Endodermal cell (in vitro differentiated cells): ENCODE measurements around the gene MAPK1IP1L. TPM values are rescaled to one million over a fixed set of nuclear protein-coding genes. Genes with fewer than 3 reads are reported as not detected.

Experiments
- DNase-seq: peaks from one replicate; pipeline ENCODE4 v3.0.0-alpha.2; 2017
- H3K27ac ChIP-seq: 2 replicates; pipeline ENCODE4 v1.5.1; 2013; ENCODE audit warnings: mild to moderate bottlenecking, low read depth, low read length, moderate library complexity
- H3K27me3 ChIP-seq: 2 replicates; pipeline ENCODE4 v1.6.1; 2013; ENCODE audit warnings: mild to moderate bottlenecking, low read length, moderate library complexity; ENCODE audit not compliant: insufficient read depth, control insufficient read depth, poor library complexity, severe bottlenecking
- H3K36me3 ChIP-seq: 2 replicates; pipeline ENCODE4 v1.7.0; 2013; ENCODE audit warnings: mild to moderate bottlenecking, low read length, moderate library complexity; ENCODE audit not compliant: control insufficient read depth, insufficient read depth
- H3K4me1 ChIP-seq: one replicate; pipeline ENCODE4 v1.7.0; 2013; ENCODE audit warnings: low read length; ENCODE audit not compliant: control insufficient read depth, insufficient read depth
- H3K4me3 ChIP-seq: 2 replicates; pipeline ENCODE4 v1.5.1; 2013; ENCODE audit warnings: mild to moderate bottlenecking, low read length, moderate library complexity
- H3K9ac ChIP-seq: 2 replicates; pipeline ENCODE4 v1.6.1; 2013; ENCODE audit warnings: mild to moderate bottlenecking, low read length, moderate library complexity; ENCODE audit not compliant: poor library complexity, severe bottlenecking; ENCODE audit errors: extremely low read depth
- H3K9me3 ChIP-seq: 2 replicates; pipeline ENCODE4 v1.6.1; 2013; ENCODE audit warnings: mild to moderate bottlenecking, low read length, moderate library complexity; ENCODE audit not compliant: control insufficient read depth
- H3K27ac Mint-ChIP-seq: 2 replicates; pipeline ENCODE4 v1.8.0; 2020; ENCODE audit warnings: mixed read lengths
- H3K27me3 Mint-ChIP-seq: 2 replicates; pipeline ENCODE4 v1.8.0; 2021; ENCODE audit warnings: mild to moderate bottlenecking, mixed read lengths; ENCODE audit not compliant: insufficient read depth
- H3K36me3 Mint-ChIP-seq: 2 replicates; pipeline ENCODE4 v1.8.0; 2020; ENCODE audit warnings: low read depth, mixed read lengths
- H3K4me1 Mint-ChIP-seq: 2 replicates; pipeline ENCODE4 v1.8.0; 2020; ENCODE audit warnings: mixed read lengths
- H3K4me3 Mint-ChIP-seq: 2 replicates; pipeline ENCODE4 v1.8.0; 2020; ENCODE audit warnings: mild to moderate bottlenecking, moderate library complexity, mixed read lengths
- H3K9me3 Mint-ChIP-seq: 2 replicates; pipeline ENCODE4 v1.8.0; 2020; ENCODE audit warnings: mild to moderate bottlenecking, mixed read lengths
- WGBS, 2 experiments: methylation state at CpG; one replicate each; pipeline versions ENCODE4 v1.1.5 to v1.1.7; 2013; ENCODE audit warnings: missing lambda C conversion rate in 2 of 2, mixed read lengths in 1 of 2; ENCODE audit not compliant: insufficient coverage in 1 of 2, insufficient read length in 1 of 2; 5-methylcytosine and 5-hydroxymethylcytosine counted together
- total RNA-seq, 2 donors: library from RNA; stranded (reverse); fragmentation: NEBNext Ultra II Directional in 1 of 2; extraction: Animal tissue kit (Norgen Biotek cat#: 25700) in 1 of 2; gene quantifications; 2 replicates in 1 of 2; 3 replicates in 1 of 2; pipeline ENCODE4 v1.2.1, GENCODE V29; 2021
- TF ChIP-seq, protein P1 (sequence below): fragments of 200-600 bp; sonication (generic); conservative IDR thresholded peaks from 2 replicates; pipeline ENCODE4 v1.5.0; 2021; ENCODE audit warnings: antibody characterized with exemption, mild to moderate bottlenecking

The MAPK1IP1L gene
- total RNA-seq, 2 donors from 2014 or later = 122 to 153 TPM

DNA sequence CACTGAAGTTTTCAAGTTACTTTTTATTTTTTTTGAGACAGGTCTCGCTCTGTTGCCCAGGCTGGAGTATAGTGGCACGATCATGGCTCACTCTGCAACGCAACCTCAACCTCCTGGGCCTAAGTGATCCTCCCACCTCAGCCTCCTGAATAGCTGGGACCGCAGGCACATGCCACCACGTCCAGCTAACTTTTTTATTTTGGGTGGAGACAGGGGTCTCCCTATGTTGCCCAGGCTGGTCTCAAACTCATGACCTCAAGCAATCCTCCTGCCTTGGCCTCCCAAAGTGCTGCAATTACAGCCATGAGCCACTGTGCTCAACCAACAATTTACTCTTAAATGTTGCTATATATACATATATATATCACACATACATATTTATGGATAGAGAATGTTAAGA lies 50.3 kb downstream of the MAPK1IP1L start:
- H3K4me1 ChIP-seq = peaks cover 10% of the 10 kb centered on the region
- H3K4me3 Mint-ChIP-seq = no peak overlapping the region
- no peaks in the 10 kb centered on the region for H3K36me3 ChIP-seq
- no peaks in the 10 kb centered on the region for H3K27me3 ChIP-seq
- no peak overlapping the region for H3K9ac ChIP-seq
- H3K9me3 Mint-ChIP-seq = peaks cover 11% of the 10 kb centered on the region
- TF ChIP-seq, protein P1, sequence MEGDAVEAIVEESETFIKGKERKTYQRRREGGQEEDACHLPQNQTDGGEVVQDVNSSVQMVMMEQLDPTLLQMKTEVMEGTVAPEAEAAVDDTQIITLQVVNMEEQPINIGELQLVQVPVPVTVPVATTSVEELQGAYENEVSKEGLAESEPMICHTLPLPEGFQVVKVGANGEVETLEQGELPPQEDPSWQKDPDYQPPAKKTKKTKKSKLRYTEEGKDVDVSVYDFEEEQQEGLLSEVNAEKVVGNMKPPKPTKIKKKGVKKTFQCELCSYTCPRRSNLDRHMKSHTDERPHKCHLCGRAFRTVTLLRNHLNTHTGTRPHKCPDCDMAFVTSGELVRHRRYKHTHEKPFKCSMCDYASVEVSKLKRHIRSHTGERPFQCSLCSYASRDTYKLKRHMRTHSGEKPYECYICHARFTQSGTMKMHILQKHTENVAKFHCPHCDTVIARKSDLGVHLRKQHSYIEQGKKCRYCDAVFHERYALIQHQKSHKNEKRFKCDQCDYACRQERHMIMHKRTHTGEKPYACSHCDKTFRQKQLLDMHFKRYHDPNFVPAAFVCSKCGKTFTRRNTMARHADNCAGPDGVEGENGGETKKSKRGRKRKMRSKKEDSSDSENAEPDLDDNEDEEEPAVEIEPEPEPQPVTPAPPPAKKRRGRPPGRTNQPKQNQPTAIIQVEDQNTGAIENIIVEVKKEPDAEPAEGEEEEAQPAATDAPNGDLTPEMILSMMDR = peak; percentile 17
- H3K9me3 ChIP-seq = peaks cover 10% of the 10 kb centered on the region
- H3K27ac ChIP-seq = no peak overlapping the region
- no peaks in the 10 kb centered on the region for H3K36me3 Mint-ChIP-seq
- peaks cover 25% of the 10 kb centered on the region for H3K4me1 Mint-ChIP-seq
- no peak for DNase-seq
- H3K27ac Mint-ChIP-seq = no peak overlapping the region
- no peaks in the 10 kb centered on the region for H3K27me3 Mint-ChIP-seq
- WGBS, 2 experiments = 79 to 91% methylated on average over 3 to 5 of the region's 5 CpGs
- H3K4me3 ChIP-seq = no peak overlapping the region

- H3K27ac Mint-ChIP-seq = no peak overlapping the region
- Histone ChIP-seq H3K9ac (no peak overlapping the region), H3K27me3 (no peaks in the 10 kb centered on the region), H3K9me3 (peaks cover 10% of the 10 kb centered on the region), H3K4me3 (no peak overlapping the region), H3K4me1 (peaks cover 10% of the 10 kb centered on the region), H3K36me3 (no peaks in the 10 kb centered on the region), H3K27ac (no peak overlapping the region)
- H3K9me3 Mint-ChIP-seq = peaks cover 11% of the 10 kb centered on the region
- H3K36me3 Mint-ChIP-seq = no peaks in the 10 kb centered on the region
- TF ChIP-seq, protein P1 = no peak
- peak; percentile 81 for DNase-seq
- WGBS, 2 experiments = 11 to 27% methylated on average over 5 to 6 of the region's 7 CpGs
- peaks cover 22% of the 10 kb centered on the region for H3K4me1 Mint-ChIP-seq
- no peaks in the 10 kb centered on the region for H3K27me3 Mint-ChIP-seq
- no peak overlapping the region for H3K4me3 Mint-ChIP-seq
Measured at GRCh38 chr14:55102141-55102621, 50.7 kb downstream of the MAPK1IP1L start.

DNA sequence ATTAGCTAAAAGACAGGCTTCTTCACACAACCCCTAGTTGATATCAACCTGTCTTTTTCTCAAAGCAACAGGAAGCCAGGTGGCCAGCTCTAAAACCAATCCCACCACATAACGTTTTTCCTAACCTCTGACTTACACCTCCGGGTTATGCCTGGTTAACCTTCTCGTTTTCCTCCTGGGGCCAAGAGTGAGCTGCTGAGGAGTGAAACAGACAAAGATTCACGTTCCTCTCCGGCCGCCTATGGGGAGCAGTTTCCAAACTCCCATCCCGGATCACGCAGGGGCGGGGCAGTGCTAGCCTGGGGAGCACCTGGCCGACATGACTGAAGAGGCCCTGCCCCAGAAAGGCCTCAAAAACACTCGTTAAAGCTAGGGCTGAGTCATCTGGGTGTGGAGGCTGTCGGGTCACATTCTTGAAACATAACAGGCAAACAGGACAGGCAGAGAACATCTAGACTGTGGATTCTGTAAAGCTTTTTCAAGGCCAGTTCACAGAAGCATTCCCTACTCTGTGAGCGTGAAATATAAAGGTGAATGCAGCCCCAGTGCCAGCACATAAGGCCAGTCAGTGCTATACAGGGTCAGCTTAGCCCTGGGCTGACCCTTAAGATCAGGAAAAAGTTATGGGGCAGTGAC lies 51.7 kb downstream of the MAPK1IP1L start:
- Mint-ChIP-seq H3K9me3 (peaks cover 11% of the 10 kb centered on the region), H3K4me3 (peak overlapping the region; percentile 6)

More for the DNA sequence above, 51.7 kb downstream of the MAPK1IP1L start:
- Mint-ChIP-seq H3K27me3 (no peaks in the 10 kb centered on the region), H3K4me1 (peaks cover 29% of the 10 kb centered on the region), H3K27ac (peak overlapping the region; percentile 74), H3K36me3 (no peaks in the 10 kb centered on the region)
- Histone ChIP-seq H3K4me1 (peaks cover 10% of the 10 kb centered on the region), H3K36me3 (no peaks in the 10 kb centered on the region), H3K9ac (no peak overlapping the region), H3K4me3 (no peak overlapping the region), H3K27me3 (no peaks in the 10 kb centered on the region), H3K9me3 (peaks cover 10% of the 10 kb centered on the region), H3K27ac (no peak overlapping the region)
- DNase-seq = peak; percentile 93
- 18 to 24% methylated on average over 8 to 13 of the region's 13 CpGs for WGBS, 2 experiments
- TF ChIP-seq, protein P1 = no peak
